ENCODE data around the gene BIRC2. TPM values are rescaled to one million over a fixed set of nuclear protein-coding genes. Genes with fewer than 3 reads are reported as not detected.

Gene BIRC2
- total and polyA plus RNA-seq, 10 of the 15 experiments (the other 5 are each of a cell fraction or from before 2014, with no cell fraction given): 13.8 to 75.8 (median 26.5) TPM

DNA sequence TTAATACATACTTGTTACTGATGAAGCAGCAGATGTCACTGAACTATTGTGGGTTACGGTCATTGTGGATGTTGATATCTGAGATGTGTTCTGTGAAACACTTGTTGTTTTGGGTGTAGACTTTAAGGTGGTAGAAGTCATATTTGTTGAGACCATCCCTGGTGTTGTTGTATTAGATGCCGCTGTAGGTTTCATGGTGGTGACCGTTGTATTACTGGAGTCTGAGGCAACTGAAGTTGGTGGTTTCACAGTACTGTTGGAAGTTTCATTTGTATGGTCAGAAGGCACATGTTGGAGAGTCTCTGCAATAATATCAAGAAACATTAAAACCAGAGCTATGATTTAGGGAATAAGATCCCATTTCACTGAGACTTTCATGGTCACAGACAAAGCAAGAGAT lies 54.9 kb downstream of the BIRC2 start:
- ATAC-seq (no peak), FAIRE-seq (no peak), DNase-seq (ENCODE audit: low read depth, low spot score) (no peak)
- Histone ChIP-seq H3K79me2 (ENCODE audit: control insufficient read depth, insufficient read depth, low read length) (peaks cover 7% of the 10 kb centered on the region), H3K9me3 (replicated peaks; ENCODE audit: control insufficient read depth, insufficient read depth, low read length) (no peaks in the 10 kb centered on the region), H3K9ac (ENCODE audit: control insufficient read depth, insufficient read depth, low read length) (no peak overlapping the region), H2AFZ (ENCODE audit: control insufficient read depth, low read depth, low read length) (no peak overlapping the region), H4K20me1 (ENCODE audit: control insufficient read depth, insufficient read depth) (no peaks in the 10 kb centered on the region), H3K27ac (ENCODE audit: control insufficient read depth, insufficient read depth) (no peak overlapping the region), H3K4me3 (no peak overlapping the region), H3K36me3 (ENCODE audit: control insufficient read depth in 2 of 2, insufficient read depth in 2 of 2, low read length in 1 of 2) (peaks cover 4 to 31% of the 10 kb centered on the region in 2 experiments), H3K4me2 (ENCODE audit: control insufficient read depth, insufficient read depth) (no peak overlapping the region), H3K4me1 (ENCODE audit: control insufficient read depth, insufficient read depth, low read length) (peaks cover 8% of the 10 kb centered on the region), H3K27me3 (replicated peaks in 1 of 2; ENCODE audit: control insufficient read depth in 2 of 2, insufficient read depth in 2 of 2, low read length in 1 of 2) (no peaks in the 10 kb centered on the region)
- in situ Hi-C loops (cut with MboI) (no loop called here), intact Hi-C loops (cut with micrococcal nuclease; ENCODE audit: unreplicated experiment) (no loop called here)
- SMC1A ChIA-PET (ENCODE audit: uncharacterized antibody, unreplicated experiment): interaction anchor here (0.9 to 13.6 kb wide), 8 partner anchors 11 to 265 kb away, joined by 3 to 168 read pairs (median 4); no protein-coding TSS in a partner anchor
- WGBS (ENCODE audit: insufficient coverage, insufficient replicate concordance, low lambda C conversion rate, missing lambda C conversion rate): 78% methylated on average over 3 of the region's 3 CpGs
- POLR2A ChIA-PET: interaction anchor here (0.6 to 0.7 kb wide), 2 partner anchors 12 to 486 kb away, joined by 3 read pairs; no protein-coding TSS in a partner anchor
- no TSS peak for BruUV-seq (replicated peaks)
- TF ChIP-seq RB1 (IDR thresholded peaks at IDR 0.05; ENCODE audit: borderline replicate concordance) (no peak), STAT1 (conservative IDR thresholded peaks at IDR 0.05) (no peak), ZNF622 (IDR thresholded peaks at IDR 0.05) (no peak), ZNF384 (IDR thresholded peaks at IDR 0.05; ENCODE audit: borderline replicate concordance, low read depth, low read length) (no peak), MTA3 (IDR thresholded peaks at IDR 0.05; ENCODE audit: borderline replicate concordance, low read length) (no peak), ESRRA (IDR thresholded peaks at IDR 0.05; ENCODE audit: low read length) (no peak), NFYA (IDR thresholded peaks at IDR 0.05; ENCODE audit: borderline replicate concordance, low read depth, low read length) (no peak), JUND (IDR thresholded peaks at IDR 0.05; ENCODE audit: low read depth, low read length) (no peak), CEBPB (IDR thresholded peaks at IDR 0.05; ENCODE audit: borderline replicate concordance in 1 of 2, low read depth in 2 of 2, low read length in 2 of 2) (no peak), RELA (IDR thresholded peaks at IDR 0.05; ENCODE audit: borderline replicate concordance, partially characterized antibody) (no peak), IKZF1 (conservative IDR thresholded peaks at IDR 0.05) (no peak), TCF12 (IDR thresholded peaks at IDR 0.05; ENCODE audit: low read depth, low read length) (no peak)
- TF ChIP-seq, protein P1, sequence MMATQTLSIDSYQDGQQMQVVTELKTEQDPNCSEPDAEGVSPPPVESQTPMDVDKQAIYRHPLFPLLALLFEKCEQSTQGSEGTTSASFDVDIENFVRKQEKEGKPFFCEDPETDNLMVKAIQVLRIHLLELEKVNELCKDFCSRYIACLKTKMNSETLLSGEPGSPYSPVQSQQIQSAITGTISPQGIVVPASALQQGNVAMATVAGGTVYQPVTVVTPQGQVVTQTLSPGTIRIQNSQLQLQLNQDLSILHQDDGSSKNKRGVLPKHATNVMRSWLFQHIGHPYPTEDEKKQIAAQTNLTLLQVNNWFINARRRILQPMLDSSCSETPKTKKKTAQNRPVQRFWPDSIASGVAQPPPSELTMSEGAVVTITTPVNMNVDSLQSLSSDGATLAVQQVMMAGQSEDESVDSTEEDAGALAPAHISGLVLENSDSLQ (IDR thresholded peaks at IDR 0.05): no peak
- CTCF ChIA-PET: interaction anchor here (0.7 to 10.3 kb wide), 8 partner anchors 10 to 265 kb away, joined by 3 to 91 read pairs (median 4); no protein-coding TSS in a partner anchor
- RAD21 ChIA-PET (ENCODE audit: unreplicated experiment): interaction anchor here (1.0 to 1.1 kb wide), 2 partner anchors 12 to 265 kb away, joined by 3 to 4 read pairs; no protein-coding TSS in a partner anchor

Measured in GM12878 (cell line).